Raji (cell line): Measurements from ENCODE around the gene IKZF3.

Source experiments
- POLR2A ChIP-seq: IDR thresholded peaks from 2 replicates; pipeline ENCODE4 v1.6.1; 2011; ENCODE audit warnings: low read depth, low read length, control low read depth; ENCODE audit not compliant: insufficient read depth

IKZF3 gene

DNA sequence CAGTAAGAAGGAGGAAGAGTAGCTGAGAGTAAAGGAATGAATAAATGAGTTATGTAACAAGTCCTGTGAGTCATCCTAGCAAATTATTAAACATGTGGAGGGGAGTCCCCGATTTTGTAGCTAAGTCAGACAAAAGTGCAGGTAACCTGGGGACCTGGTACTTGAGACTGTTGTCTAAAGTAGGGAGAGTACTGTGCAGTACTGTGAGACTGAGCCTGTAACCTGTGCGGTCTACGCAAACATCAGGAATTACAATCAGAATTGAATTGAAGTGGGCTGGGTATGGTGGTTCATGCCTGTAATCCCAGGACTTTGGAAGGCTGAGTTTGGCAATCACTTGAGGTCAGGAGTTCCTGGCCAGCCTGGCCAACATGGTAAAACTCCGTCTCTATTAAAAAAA, 35.7 kb downstream of the IKZF3 start:
- TF ChIP-seq POLR2A, result no peak

DNA sequence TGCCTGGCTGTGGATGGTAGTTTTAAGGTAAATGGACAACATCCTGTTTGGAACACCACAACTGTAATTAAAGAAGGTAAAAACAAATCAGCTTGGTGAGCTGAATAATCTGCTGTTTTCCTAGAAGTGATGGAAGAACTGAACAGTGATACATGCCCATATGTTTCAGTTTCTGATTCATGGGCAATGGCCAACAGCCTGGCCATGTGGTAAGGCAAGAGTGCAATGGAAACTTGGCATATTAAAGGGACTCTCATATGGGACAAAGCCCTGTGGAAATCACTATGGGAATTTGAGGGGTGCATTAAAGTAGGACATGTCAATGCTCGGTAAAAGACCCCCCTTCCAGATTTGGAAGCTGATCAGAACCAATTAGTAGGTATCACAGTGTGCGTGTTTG, 37.8 kb downstream of the IKZF3 start:
- TF ChIP-seq POLR2A, result no peak

DNA sequence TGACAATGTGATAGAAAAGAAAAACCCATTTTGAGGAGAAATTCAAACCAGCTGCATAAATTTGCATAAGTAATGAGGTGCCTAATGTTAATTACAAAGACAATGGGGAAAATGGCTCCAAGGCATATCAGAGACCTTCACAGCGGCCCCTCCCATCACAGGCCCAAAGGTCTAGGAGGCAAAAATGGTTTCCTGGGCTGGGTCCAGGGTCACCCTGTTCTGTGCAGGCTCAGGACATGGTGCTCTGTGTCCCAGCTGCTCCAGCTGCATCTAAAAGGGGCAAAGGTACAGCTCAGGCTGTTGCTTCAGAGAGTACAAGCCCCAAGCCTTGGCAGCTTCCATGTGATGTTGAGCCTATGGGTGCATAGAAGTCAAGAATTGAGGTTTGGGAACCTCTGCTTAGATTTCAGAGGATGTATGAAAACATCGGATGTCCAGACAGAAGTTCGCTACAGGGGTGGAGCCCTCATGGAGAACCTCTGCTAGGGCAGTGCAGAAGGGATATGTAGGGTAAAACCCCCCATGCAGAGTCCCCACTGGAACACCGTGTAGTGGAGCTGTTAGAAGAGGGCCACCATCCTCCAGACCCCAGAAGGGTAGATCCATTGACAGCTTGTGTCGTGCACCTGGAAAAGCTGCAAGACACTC, 40.6 kb downstream of the IKZF3 start:
- no peak for TF ChIP-seq POLR2A

DNA sequence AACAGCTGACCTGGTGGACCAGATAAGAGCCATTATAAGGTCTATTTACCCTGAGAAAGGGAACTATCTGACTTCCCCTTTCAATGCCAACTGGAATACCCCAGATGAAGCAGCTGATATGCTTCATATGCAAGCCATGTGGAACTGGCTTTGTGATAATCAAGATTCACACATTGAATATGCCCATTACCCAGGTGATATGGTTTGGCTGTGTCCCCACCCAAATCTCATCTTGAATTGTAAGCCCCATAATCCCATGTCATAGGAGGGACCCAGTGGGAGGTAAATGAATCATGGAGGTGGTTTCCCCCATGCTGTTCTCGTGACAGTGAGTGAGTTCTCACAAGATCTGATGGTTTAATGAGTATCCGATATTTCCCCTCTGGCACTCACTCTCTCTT, 42.1 kb downstream of the IKZF3 start:
- TF ChIP-seq POLR2A, result no peak

DNA sequence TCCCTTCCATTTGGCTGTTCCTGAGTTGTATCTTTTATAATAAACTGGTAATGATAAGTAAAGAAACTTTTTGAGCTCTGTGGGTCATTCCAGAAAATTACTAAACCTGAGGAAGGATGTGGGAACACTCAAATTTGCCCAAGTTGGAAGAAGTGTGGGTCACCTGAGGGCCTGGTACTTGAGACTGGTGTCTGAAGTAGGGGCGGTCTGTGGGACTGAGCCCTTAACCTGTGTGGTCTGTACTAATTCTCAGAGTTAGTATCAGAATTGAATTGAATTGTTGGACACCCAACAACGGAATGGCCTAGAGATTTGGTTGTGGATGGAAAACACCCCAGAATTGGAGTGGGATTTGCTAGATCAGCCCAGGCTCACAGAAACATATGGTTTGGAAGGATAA, 43.1 kb downstream of the IKZF3 start:
- TF ChIP-seq POLR2A, result no peak

DNA sequence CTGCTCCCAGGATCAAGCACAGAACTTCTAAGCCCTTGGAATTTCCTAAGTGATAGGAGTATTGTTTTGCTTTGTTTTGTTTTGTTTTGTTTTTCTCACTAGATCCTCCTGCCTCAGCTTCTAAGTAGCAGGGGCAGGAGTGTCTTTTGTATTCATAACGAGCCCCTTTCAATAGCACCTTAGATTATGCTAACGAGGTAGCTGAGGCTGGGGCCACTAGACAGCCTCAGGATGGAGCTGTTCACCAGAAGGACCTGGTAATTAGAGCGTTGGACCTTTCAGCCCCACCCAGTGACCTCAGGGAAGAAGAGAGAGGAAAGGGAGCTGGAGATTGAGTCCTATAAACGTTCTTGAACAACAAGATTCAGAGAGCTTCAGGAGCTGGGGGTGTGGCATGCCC, 43.6 kb downstream of the IKZF3 start:
- TF ChIP-seq POLR2A, result no peak

DNA sequence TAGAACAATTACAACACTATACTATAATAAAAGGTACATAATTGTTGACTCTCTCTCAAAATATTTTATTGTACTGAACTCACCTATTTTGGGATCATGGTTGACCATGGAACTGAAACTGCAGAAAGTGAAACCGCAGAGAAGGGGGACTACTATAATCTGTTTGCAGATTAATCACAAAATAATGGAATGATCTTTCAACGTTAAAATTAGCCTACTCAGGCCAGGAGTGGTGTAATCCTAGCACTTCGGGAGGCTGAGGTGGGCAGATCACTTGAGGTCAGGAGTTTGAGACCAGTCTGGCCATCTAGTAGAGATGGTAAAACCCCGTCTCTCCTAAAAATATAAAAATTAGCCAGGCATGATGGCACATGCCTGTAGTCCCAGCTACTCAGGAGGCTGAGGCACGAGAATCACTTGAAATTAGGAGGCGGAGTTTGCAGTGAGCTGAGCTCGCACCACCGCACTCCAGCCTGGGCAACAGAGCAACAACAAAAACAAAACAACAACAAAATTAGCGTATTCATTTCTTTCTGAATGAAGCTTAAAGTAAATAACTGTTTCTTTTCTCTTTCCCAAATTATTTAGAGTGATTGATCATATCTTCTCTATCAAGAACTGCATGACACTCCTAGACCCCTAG, 45.6 kb downstream of the IKZF3 start:
- no peak for TF ChIP-seq POLR2A

DNA sequence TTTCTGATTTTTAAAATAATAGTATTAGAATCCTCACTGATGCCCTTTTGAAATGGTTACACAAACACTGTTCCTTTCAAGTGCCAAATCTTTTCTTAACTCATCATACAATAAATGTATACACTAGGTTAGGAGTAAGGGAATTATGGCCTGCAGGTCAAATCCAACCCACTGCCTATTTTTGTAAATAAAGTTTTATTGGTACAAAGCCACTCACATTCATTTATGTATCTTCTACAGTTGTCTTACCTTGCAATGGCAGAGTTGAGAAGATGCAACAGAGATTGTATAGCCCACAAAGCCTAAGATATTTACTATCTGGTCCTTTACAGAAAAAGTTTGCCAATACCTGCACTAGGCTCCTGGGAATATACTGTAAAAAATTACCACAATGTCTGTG, 47.8 kb downstream of the IKZF3 start:
- no peak for TF ChIP-seq POLR2A

DNA sequence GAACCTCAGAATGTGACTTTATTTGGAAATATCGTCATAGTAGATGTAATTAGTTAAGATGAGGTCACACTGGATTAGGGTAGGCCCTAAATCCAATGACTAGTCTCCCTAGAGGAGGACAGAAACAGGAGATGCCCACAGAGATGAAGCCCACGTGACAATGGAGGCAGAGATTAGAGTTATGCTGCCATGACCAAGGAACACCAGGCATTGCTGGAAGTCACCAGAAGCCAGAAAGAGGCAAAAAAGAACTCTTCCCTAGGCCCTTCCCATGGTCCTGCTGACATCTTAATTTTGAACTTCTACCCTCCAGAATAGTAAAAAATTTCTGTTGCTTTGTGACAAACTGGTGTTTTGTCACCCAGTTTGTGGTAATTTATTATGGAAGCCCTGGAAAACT, 49.6 kb downstream of the IKZF3 start:
- no peak for TF ChIP-seq POLR2A

DNA sequence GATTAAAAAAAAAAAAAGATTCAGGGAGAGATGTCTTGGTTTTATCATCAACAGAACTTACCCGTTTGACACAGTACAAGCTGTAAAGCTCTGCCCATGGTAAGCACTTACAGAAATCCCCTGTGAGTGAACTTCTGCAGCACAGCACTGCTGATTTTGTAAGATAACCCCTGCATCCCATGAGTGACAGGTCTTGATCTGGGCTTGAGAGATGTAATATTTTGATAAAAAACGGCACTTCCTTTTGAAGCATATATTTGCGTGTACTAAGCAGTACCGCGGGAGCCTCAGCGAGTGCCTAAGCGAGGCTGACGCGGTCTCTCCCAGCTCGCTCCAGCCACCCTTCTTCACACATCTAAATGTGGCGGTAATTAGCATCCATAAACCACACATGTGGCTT, 50.5 kb downstream of the IKZF3 start:
- TF ChIP-seq POLR2A, result no peak

DNA sequence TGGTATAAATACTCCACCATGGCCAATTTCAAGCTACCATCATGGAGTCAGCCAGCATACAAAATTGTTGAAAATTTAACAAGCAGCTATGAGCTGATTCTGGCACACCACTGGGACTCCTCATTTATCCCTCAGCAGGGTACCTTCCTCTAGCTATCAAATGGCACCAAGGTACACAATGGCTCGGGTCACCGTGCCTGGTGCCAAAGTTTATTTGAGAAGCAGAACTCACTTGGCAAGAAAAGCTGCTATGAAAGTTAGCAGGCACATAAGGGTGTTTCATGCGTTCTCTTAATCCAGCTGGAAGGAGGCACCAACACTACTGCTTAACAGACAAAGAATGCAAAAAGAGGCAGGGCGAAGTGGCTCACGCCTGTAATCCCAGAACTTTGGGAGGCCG, 51.6 kb downstream of the IKZF3 start:
- TF ChIP-seq POLR2A, result no peak

DNA sequence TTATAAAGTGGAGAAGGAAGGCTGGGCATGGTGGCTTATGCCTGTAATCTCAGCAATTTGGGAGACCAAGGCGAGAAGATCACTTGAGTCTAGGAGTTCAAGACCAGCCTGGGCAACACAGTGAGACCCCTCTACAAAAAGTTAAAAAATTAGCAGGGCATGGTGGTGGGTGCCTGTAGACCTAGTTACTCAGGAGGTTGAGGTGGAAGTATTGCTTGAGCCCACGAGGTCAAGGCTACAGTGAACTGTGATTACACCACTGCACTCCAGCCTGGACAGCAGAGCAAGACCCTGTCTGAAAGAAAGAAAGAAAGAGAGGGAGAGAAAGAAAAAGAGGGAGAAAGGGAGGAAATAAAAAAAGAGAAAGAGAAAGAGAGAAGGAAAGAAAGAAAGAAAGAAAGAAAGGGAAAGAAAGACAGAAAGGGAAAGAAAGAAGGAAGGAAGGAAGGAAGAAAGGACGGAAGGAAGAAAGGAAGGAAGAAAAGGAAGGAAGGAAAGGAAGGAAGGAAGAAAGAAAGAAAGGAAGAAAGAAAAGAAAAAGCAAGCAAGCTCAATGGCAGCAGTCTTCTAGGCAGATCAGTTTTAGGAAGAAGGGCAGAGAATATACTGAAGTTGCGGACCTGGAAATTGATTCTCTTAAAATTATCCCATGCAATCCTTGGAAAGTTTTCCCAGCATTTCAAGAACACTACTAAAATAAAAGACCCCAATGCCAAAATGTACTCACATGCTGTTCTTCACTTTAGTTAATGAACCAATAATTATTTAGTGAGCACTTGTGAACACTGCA, 53.0 kb downstream of the IKZF3 start:
- TF ChIP-seq POLR2A, result no peak

DNA sequence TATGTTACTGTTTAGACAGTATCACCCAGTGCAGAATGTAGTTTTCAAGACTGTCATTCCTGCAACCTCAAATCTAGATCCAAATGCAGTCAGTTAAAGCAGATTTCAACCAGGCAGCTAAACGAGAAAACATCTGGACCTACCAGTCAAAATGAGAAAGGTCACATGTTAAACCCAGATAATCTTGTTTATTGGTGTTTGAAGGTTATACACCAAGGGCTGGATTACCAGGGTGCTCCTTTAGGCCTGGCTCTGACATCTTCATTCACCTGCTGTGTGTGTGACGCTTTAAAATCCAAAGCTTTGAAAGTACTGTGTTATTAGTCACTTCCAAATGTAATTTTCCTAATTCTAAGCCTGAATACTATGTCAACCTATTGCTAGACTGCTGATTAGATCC, 54.9 kb downstream of the IKZF3 start:
- TF ChIP-seq POLR2A, result no peak

DNA sequence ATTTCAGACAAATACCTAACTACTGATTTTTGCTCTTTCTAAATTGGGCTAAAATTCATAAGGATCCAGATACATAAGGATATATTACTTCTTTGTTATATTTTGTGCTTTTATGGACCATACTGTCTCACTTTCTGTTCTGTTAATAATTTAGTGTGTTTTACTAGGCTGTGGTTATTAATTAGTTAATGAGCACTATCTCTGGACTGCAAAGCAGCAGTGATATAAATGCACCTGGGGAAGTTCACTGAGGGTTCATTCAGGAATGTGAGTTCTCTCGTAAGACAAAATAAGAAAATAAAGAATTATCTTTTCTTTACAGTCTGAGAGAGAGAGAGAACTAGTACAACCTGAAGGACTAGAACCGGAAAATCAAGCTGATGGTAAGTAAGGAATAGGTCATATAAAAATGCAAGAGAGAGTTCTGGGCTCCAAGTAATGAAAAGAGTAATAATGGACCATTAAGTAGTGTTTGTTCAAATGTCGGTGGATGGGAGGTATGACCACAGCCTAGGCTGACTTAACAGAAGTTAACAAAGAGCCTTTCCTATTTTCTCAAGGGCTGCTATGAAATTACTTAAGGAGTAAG, 55.6 kb downstream of the IKZF3 start:
- TF ChIP-seq POLR2A, result no peak

DNA sequence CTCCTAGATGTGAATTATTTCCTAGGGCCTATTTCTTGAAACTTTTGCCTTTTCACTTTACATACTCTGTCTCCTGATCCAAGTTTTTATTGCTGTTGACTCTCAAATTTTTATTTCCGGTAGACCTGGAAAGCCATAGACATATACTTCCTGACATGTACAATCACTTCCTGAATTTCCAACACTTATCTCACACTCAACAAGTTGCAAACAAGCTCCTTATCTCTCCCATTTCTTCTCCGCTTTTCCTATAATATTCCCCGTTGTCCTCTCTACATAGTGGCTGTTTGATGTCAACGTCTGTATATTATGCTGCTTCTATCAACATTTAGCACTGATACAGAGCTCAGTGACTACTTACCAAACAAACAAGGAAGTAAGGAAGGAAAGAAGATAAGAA, 59.3 kb downstream of the IKZF3 start:
- no peak for TF ChIP-seq POLR2A

DNA sequence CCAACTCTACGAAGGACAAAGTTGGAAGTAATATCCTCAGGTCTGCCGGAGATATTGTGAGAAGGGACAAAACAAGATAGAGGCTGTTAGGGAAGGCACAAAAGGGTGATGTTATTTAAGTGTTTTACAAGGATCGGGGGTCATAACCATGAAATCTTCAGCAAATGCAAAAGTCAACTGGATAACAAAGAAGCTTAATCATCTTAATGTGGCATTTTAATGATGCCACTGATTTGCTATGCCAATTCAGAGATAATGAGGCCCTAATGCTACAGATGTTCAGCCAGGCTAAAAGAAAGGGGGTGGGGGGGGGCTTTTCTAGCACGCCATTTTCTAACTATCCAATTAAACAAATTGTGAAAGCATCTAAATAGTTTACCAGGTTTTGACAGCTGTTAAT, 63.1 kb downstream of the IKZF3 start:
- no peak for TF ChIP-seq POLR2A

DNA sequence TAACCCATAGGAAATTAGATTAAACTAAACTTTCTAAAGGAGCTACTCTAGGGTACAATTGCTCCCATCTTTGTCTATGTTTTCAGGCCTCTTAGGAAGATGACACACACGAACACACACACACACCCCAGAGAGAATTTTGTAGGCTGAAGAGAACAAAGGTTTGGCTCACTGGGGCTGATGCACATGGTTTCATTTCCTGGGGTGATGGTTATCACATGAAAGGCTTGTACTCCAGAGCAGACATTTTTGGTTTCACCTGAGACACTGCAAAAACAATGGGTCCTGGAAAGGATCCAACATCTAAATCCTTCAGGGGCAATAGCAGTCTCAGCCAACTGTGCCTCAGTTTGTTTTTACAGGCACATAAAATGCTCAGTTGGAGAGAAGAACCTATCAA, 63.6 kb downstream of the IKZF3 start:
- no peak for TF ChIP-seq POLR2A

DNA sequence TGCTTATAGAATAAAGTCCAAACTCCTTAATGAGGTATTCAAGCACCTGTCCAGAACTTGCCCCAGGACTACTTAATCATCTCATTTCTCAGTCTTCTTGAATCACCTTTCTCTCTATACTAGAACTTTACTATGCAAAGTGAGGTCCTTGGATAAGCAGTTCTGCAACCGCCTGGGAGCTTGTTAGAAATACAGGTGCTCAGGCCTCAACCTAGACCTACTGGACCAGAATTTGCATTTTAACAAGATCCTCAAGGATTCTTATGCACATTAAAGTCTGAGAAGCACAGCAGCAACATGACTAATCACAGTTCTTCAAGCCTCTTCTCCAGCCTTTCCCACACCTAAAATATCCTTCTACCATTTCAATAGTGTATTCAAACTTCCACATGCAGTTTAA, 64.7 kb downstream of the IKZF3 start:
- no peak for TF ChIP-seq POLR2A
